Ascending aorta (tissue), 2 donors: ENCODE results near the gene INPP1. TPM values are rescaled to one million over a fixed set of nuclear protein-coding genes. Genes with fewer than 3 reads are reported as not detected.

Source experiments
- DNase-seq, 2 donors: peaks; one replicate each; pipeline ENCODE4 v3.0.0-alpha.2; 2019; ENCODE audit warnings: low spot score in 2 of 2
- H3K27ac ChIP-seq, 2 donors: fragments of 200-600 bp; sonication (generic); one replicate each; pipeline ENCODE4 v1.5.1; 2016 to 2017; ENCODE audit warnings: mild to moderate bottlenecking in 1 of 2
- H3K27me3 ChIP-seq: fragments of 200-600 bp; sonication (generic); one replicate; pipeline ENCODE4 v1.5.1; 2017
- H3K36me3 ChIP-seq, 2 donors: fragments of 200-600 bp; sonication (generic); one replicate each; pipeline ENCODE4 v1.5.1; 2016
- H3K4me1 ChIP-seq, 2 donors: fragments of 200-600 bp; sonication (generic); one replicate each; pipeline ENCODE4 v1.5.1; 2016 to 2017; ENCODE audit warnings: mild to moderate bottlenecking in 1 of 2
- H3K4me3 ChIP-seq, 2 donors: fragments of 200-600 bp; sonication (generic); one replicate each; pipeline ENCODE4 v1.5.1; 2016 to 2017; ENCODE audit warnings: mild to moderate bottlenecking in 1 of 2
- H3K9me3 ChIP-seq, 2 donors: fragments of 200-600 bp; sonication (generic); one replicate each; pipeline ENCODE4 v1.5.1; 2016
- CTCF ChIP-seq, 3 experiments: fragments of 200-600 bp in 2 of 3; fragments of 450-650 bp in 1 of 3; sonication (generic) in 2 of 3; IDR thresholded peaks; one replicate each; pipeline ENCODE4 v1.5.1; 2016 to 2019; ENCODE audit warnings: antibody characterized with exemption in 3 of 3, mild to moderate bottlenecking in 1 of 3, moderate library complexity in 1 of 3
- intact Hi-C: fragments of 100-400 bp; cut with DNase I; formaldehyde crosslinking; loops from one replicate; pipeline ENCODE4 v1.15.1; 2023
- total RNA-seq: library from RNA; depleted of rRNA; stranded (reverse); fragments of >200 nt; gene quantifications from one replicate; pipeline ENCODE4 v1.1.0, GENCODE V29; 2016

INPP1 gene
- total RNA-seq, 1 donor from 2014 or later: 13.3 TPM

- Histone ChIP-seq H3K4me3 (no peak overlapping the region), H3K27me3 (no peaks in the 10 kb centered on the region), H3K36me3 (no peaks in the 10 kb centered on the region), H3K27ac (no peak overlapping the region), H3K9me3 (no peaks in the 10 kb centered on the region), H3K4me1 (no peaks in the 10 kb centered on the region)
- DNase-seq: no peak
- intact Hi-C loops: no loop called here
- no peak for TF ChIP-seq CTCF (IDR thresholded peaks at IDR 0.05)
Measured at GRCh38 chr2:190378880-190379237, 35.5 kb downstream of the INPP1 start.

- H3K9me3 ChIP-seq: no peaks in the 10 kb centered on the region
- no peaks in the 10 kb centered on the region for H3K27me3 ChIP-seq
- no peak for DNase-seq
- TF ChIP-seq CTCF (IDR thresholded peaks at IDR 0.05): no peak
- H3K36me3 ChIP-seq: no peaks in the 10 kb centered on the region
- no peak overlapping the region for H3K27ac ChIP-seq
- no peak overlapping the region for H3K4me3 ChIP-seq
- H3K4me1 ChIP-seq: no peaks in the 10 kb centered on the region
- intact Hi-C loops: no loop called here
Measured at GRCh38 chr2:190379249-190379964, 36.0 kb downstream of the INPP1 start.

- no peak for TF ChIP-seq CTCF (IDR thresholded peaks at IDR 0.05)
- no peaks in the 10 kb centered on the region for H3K27me3 ChIP-seq
- intact Hi-C loops: no loop called here
Measured at GRCh38 chr2:190380962-190381412, 37.6 kb downstream of the INPP1 start.

GRCh38 chr2:190382851-190383250 is 39.5 kb downstream of the INPP1 start:
- Histone ChIP-seq H3K36me3 (no peaks in the 10 kb centered on the region), H3K27ac (no peak overlapping the region), H3K4me1 (no peaks in the 10 kb centered on the region), H3K27me3 (no peaks in the 10 kb centered on the region), H3K4me3 (no peak overlapping the region), H3K9me3 (no peaks in the 10 kb centered on the region)
- intact Hi-C loops: no loop called here
- no peak for DNase-seq
- peak in 1 of 3 experiments; percentile 31 for TF ChIP-seq CTCF (IDR thresholded peaks at IDR 0.05)

More at GRCh38 chr2:190380962-190381412, 37.6 kb downstream of the INPP1 start:
- Histone ChIP-seq H3K4me1 (no peaks in the 10 kb centered on the region), H3K36me3 (no peaks in the 10 kb centered on the region), H3K9me3 (no peaks in the 10 kb centered on the region), H3K4me3 (no peak overlapping the region), H3K27ac (no peak overlapping the region)
- no peak for DNase-seq

- intact Hi-C loops: no loop called here
Measured at GRCh38 chr2:190387422-190387821, 44.0 kb downstream of the INPP1 start.

More at GRCh38 chr2:190387422-190387821, 44.0 kb downstream of the INPP1 start:
- Histone ChIP-seq H3K9me3 (no peaks in the 10 kb centered on the region), H3K27me3 (no peaks in the 10 kb centered on the region), H3K27ac (no peak overlapping the region), H3K36me3 (no peaks in the 10 kb centered on the region), H3K4me3 (no peak overlapping the region), H3K4me1 (no peaks in the 10 kb centered on the region)
- no peak for TF ChIP-seq CTCF (IDR thresholded peaks at IDR 0.05)
- no peak for DNase-seq
